T-helper 22 cell (primary cell): Measurements from ENCODE around the gene SPATS2.

Experiments used
- DNase-seq: peaks from one replicate; pipeline ENCODE4 v3.0.0-alpha.2; 2020; ENCODE audit warnings: low read depth

The SPATS2 gene

GRCh38 chr12:49335955-49336644 is 31.2 kb upstream of the SPATS2 start:
- no peak for DNase-seq

- peak; percentile 70 for DNase-seq
Observed at GRCh38 chr12:49336645-49337584, 30.3 kb upstream of the SPATS2 start, which contains the start of gene C1QL4. Gene C1QL4 (minus strand): TSS chr12:49337188. CDS start chr12:49336477, 711 bp downstream.

- DNase-seq = no peak
Observed at GRCh38 chr12:49338830-49339463, 28.3 kb upstream of the SPATS2 start.

GRCh38 chr12:49339464-49339861 is 27.8 kb upstream of the SPATS2 start:
- no peak for DNase-seq

- no peak for DNase-seq
Observed at GRCh38 chr12:49340095-49340870, 27.0 kb upstream of the SPATS2 start.

DNA sequence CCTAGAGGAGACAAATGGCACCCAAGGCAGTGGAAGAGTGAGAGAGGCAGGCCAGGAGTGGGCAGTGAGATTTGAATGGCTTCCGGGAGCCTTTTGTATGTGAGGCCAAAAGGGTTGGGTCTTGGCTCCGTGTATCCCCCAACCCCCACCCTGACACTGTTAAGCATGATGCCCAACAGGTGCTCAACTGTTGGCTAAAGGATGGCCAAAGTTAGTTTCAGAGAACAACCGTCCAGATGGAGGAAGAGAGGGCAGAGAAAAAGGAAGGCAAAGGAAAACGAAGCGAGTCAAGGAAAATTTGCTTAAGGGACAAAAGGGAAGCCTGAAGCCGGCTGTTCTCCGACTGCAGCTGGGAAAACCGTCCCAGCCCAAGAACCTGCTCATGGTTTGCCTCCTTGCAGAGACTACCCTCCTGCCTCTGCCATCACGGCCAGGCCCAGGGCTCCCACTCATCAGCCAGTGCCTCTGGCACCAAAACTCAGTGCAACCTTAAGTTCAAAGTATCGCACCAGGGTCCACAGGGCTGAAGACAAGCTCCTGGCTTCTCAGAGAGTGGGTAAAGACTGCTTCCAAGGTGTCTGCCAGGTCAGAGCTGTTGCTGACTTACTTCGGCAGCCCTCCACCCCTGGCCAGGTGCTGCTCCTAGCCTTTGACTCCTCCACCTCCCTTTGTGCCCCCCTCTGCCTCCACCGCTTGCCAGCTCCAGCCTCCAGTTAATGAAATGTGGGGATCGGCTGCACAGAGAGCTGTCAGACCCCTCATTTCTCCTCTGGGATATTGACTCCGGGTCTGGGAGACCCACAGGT is 26.1 kb upstream of the SPATS2 start:
- DNase-seq = no peak

GRCh38 chr12:49341777-49342065 is 25.5 kb upstream of the SPATS2 start:
- DNase-seq = no peak

GRCh38 chr12:49342066-49342913 is 25.0 kb upstream of the SPATS2 start:
- peak; percentile 40 for DNase-seq

DNA sequence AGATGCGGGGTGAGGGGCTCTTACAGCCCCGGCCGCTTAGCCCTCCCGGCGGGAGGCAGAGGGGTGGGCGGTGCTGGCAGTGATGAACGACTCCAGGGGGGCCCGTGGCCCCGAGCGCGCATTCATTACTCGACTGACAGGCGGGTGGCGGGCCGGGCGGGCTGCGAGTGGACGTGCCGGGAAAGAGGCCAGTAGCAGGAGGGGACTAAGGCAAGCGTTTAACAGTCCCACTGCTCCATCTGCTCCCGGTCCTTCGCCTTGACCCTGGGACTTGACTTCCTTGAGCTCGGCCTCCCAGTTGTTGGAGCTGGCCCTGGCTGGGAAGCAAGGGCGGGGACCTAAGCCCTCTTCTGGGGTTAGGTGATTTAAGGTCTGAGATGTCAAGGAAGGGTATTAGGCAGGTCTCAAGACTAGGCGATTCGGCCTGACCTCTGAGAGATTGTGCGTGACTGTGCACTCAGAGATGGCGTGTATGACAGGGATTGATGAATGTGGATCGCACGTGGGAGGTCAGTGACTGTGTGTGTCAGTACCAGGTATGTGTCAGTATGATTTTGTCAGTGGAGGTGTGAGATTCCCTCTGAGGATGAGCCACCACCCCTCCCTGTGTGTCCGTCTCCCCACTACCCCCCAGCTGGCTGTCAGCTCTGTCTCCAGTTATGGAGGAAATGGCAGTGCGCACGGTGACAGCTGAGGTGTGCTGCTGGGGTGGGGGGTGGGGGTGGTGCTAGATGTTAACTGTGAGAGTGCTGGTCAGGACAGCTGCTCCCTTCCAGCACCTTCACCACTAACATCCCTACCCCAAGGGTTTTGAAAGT is 24.1 kb upstream of the SPATS2 start:
- DNase-seq = no peak

- DNase-seq = no peak
Observed at GRCh38 chr12:49344486-49345050, 22.7 kb upstream of the SPATS2 start.

DNA sequence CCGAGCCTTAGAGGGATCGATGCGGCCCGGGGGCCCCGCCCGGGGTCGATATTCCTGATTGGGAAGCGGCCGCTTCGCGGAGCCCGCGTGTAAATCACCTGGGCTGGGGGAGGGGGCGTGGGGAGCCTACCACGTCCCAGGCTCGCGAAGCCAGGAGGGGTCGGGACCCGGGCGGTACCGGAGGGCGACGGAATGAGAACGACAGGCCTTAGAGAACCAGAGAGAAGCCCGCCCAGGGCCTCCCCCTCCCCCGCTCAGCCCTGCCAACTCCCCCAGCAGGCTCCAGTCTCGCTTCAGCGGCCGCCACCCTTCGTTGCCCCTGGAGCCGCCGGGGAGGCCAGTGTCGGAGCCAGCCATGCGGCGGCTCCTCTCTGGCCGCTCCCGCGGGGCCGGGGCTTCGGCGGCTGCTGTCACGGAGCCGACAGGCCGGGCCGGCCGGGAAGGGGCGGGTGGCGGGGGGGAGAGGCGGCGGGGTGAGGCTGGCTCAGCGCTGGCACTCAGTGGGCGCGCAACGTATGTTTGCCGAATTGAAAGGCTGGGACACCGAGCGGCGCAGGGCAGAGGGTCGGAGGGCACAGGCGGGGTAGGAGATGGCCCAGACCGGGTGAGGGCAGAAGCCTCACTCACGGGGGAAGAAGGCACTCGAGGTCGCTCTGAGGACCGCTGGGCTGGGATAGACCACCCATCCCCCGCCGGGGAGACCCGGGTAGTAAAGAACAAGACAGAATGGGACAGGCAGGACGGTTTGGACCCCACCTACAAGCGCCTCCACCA is 22.0 kb upstream of the SPATS2 start:
- no peak for DNase-seq

DNA sequence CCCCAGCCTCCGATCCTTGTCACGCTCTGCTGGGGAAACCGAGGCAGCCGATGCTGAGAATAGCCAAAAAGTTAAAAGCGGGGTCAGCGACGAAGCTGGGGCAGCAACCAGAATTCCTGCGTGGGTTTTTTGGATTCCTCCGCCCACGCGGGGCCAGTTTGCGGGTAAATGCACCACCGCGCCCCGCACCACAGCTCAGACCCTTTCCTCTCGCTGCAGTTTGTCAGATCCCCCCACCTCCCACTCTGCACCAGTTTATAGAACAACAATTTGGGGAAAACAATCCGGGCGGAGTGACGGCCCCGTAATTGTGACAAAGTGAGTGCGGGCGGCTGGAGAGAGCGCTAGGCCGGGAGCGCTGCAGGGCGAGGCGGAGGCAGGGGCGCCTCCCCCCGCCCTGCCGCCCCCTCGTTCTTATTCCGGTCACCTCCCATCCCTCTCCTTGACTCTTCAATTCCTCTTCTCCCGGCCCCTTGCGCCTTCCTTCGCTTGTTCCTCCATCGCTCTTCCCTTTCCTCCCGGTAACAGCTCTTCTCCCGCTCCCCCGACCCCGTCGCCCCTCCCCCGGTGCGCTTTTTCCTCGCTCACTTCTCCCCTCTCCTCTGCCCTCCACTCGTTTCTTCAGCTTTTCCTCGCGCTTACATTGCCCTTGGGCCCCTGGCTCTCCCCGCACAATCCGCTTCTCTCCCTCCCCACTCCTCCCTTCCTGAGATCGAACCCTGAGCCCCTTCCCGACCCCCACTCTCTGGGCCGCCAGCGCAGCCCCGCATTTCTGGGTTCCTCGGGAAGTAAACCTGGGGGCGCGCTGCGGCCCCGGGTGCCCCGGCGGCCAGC is 21.2 kb upstream of the SPATS2 start:
- no peak for DNase-seq

GRCh38 chr12:49346659-49347310 is 20.5 kb upstream of the SPATS2 start, which contains the start of gene DNAJC22:
Gene DNAJC22 (plus strand): TSS chr12:49346888. CDS start chr12:49348873, 1,985 bp downstream.
- no peak for DNase-seq

DNA sequence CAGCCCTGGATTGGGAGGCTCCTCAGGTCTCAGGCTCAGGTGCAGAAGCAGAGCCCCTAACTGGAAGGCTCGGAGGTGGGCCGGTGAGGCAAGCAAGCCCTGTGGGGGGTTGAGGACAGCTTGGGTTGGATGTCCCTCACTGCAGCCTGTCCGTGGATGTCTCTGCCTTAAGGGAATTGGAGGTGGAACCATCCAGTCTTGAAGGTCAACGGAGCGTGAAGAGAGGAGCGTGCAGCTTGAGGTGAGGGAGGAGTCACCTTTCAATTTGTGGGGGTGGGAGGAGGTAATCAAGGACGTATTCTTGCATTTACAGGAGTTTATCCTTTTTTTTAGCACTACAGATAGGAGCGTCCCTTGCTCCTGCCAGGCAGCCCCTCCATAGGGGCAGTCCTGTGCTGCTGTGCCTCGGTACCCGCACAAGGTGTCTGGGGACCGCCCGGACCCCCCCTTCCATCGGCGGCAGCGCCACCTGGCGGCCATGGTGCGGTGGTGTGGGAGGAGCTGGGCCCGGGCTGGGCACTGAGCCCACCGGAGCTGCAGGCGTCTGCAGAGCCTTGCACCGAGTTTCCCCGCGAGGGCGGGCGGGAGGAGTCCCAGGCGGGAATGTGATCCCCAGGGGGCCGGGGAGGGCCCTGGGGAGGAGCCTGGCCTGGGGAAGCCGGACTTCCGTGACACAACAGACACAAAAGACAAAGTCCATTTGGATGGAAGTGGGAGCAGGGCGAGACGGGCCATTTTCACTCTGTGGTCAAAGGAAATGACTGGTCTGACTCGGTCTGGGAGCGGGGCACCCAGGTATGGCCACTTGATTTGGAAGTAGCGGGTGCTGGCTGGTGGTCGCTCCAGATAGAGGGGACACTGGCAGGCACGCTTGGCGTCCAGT is 19.7 kb upstream of the SPATS2 start:
- DNase-seq = peak; percentile 53

GRCh38 chr12:49348781-49349180 is 18.5 kb upstream of the SPATS2 start:
- DNase-seq = no peak

GRCh38 chr12:49349266-49349665 is 18.0 kb upstream of the SPATS2 start:
- no peak for DNase-seq
